HG02970 (cell line): ENCODE data around the gene TET3.
"Not testable (repeated sequence)": the region's sequence is repeated elsewhere in the genome, so short reads cannot be mapped to it uniquely, and the experiment has no call there.

ENCODE experiments used
- ATAC-seq: cut with Tn5 transposase; IDR thresholded peaks from one replicate; pipeline ENCODE4 v1.9.1; 2021; ENCODE audit warnings: mild to moderate bottlenecking, moderate library complexity, moderate number of reproducible peaks; ENCODE audit not compliant: unreplicated experiment, low FRiP score

Gene TET3

DNA sequence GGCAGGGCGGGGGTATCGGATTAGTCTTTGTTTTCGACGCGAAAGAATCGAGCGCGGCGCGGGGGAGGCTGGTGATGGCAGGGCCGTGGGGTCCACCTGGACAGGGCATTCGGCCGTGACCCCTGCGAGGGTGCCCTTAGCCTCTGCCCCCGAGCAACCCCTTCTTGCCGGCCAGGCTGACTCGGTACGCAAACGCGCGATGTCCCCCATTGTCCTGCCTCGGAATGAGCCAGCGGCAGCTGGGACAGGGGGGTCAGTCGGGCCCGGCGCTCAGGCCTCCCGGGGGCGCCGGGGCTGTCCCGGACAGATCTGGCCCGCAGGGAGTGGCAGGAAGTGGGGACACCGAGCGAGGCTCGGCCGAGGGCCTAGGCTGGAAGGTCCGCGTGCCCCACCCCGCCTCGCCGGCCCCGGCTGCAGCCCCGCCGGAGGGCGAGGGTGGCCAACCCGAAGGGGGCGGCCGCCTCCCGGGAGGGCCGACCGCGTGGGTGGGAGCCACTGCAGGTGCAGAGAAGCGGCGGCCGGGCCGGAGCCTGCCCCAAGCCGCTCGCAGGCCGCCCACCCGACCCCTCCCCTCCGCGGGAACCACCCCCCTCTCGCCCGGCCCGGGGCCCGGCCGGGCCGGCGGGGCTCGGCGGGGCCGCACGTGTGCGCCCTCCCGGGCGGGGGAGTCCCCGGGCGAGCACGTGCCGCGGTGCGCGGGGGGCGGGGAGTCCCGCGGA is at the start of gene TET3:
TSS of gene TET3 (plus strand) at position 708 of the 719 bp plus-strand sequence. CDS start 1,494 bp downstream, outside the sequence.
- no peak for ATAC-seq

DNA sequence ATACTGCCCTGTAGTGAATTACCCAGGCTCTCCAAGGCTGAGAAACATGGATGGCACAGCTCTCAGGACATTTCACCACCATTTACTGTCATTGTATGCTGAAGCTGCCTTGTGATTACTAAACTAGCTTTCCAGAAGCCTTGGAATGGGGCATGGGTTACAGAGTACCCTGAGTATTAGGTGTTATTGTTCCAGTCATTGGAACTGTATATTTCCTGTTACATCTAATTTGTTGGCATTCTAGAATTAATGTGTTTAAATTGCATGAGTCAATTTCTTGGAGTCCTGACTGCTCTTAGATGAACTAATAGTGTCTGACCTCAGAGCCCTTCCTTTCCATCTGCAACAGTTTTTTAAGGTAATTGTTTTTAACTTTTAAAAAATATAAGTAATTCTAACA is 49.1 kb upstream of the TET3 start:
- no peak for ATAC-seq

DNA sequence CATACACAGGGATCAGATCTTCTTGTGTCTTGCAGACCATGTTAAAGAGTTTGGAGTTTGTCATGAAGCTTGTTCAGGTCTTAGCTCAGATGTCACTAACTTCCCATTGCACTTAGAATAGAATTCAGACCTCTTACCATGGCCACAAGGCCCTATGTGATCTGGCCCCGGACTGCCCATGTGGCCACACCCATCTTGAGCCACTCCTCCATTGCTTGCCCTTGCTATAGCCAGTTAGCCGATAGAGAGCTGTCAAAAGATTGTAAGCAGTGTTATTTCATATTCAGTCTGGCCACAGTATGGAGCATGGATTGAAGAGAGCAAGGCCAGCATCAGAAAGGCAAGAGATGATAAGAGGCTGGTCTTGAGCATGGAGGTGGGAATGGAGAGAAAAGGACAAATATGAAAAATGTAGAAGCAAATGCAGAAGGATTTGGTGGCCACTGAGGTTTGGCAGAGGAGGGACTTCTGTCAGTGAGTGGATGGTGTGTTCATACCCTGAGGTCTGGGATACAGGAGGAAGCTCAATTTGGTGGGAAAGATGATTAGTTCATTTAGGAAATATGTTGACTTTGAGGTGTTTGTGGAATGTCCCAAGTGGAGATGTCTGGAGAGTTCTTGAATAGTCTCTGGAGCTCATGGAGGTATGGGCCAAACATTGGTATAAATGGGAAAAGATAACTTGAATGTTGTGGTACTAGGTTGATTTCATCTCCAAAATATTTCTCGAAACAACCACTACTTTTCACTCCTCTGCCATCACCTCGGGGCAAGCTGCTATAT is 47.4 kb upstream of the TET3 start:
- no peak for ATAC-seq

DNA sequence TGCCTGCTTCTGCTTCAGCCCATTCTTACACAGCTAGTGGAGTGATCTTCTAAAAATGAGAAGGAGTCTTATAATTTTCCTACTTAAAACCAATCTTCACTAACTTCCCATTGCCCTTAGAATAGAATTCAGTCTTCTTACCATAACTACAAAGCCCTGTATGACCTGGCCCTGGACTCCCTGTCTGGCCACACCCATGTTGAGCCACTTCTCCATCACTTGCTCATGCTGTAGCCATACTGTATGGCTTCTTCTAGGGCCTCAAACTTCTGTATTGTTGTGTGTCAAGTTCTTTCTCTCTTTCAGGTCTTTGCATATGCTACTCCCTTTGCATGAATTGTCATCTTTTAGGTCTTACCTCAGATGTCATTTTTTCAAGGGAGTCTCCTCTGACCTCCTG is 46.8 kb upstream of the TET3 start:
- no peak for ATAC-seq

DNA sequence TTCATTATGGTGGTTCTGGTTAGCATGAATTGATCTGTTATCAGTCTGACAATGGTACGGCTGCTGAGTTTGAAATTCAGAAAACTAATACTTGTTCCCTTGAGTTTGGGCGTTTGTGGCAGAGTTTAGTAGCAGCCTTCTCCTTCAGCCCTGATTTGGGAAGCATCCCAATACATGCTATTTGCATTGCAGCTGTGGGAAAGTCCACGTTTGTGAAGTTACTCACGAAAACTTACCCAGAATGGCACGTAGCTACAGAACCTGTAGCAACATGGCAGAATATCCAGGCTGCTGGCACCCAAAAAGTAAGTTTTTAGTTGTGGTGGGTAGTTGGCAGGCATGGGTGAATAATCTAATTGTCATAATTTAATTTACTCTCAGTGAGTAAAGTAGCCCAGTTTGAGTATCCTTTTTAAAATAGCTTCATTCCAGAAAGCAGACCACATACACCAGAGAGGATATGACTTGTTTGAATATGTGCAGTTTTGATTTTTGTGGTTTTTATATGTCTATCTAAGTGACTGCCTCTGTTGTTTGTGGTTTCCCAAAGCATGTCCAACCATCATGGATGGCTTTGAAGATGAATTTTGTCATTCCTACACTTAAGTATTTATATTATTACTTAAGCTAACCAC is 45.9 kb upstream of the TET3 start:
- ATAC-seq, result no peak

DNA sequence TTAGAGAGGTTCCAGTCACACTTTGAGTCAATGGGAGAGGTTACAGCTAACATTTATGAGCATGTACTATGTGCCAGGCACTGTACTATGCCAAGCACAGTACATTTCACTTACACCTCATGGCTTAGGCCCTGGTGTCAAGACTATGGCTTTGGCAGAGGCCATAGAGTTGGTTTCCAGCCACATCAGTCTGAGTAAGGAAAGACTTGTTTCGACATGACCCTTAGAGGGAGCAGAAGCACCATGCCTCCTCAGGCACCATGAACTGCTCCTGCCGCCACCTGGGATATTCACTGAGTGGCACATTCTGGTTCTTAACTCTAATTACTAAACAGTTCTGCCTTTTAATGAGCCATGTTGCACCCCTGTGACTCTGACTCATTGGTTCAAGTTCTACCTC is 45.3 kb upstream of the TET3 start:
- ATAC-seq, result no peak

DNA sequence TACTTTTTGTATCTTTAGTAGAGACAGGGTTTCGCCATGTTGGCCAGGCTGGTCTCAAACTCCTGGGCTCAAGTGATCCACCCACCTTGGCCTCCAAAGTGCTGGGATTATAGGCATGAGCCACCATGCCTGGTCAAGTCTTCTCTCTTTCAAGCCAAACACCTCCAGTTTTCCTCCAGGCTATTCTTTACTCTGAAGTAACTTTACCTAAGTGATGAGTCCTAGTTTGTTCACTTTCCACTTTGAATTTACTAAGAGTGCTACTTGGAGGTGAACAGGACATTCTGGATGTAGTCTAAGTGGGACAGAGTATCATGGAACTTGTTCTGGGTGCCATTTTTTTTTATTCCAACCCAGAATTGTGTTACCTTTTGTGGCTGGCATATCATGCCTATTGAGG is 44.6 kb upstream of the TET3 start:
- not testable (repeated sequence) for ATAC-seq

DNA sequence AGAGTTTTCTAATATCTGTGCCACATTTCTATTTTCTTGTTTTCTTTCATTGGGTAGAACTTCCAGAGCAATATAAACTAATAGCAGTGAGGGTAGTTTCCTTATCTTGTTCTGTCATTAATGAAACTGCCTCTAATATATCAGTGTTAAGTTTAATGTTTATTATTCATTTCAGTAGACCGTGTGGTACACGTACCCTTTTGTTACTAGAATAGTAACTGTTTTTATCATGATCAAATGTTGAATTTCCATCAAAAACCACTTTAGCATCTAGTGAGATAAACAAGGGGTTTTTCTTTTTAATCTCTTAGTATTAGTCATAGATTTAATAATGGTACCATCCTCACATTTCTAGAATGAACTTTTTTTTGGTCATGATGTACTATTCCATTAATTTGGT is 42.0 kb upstream of the TET3 start:
- no peak for ATAC-seq

DNA sequence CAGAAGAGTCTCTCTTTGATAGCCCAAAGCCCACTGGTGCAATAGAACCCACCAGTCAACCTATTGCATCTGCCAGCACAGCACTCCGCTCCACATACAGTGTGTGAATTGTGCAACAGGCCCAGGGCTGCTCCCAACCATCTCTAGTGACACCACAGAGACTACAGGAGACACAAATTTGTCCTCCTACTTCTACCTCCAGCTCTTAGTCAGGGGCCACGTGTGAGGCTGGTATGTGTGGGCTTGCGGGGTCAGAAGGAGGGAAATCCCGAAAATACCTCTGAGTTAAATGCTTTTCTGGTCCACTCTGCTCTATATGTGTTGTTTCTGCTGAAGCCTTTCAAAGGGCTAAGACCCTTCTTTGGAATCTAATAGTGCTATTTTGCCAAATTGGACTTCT is 40.0 kb upstream of the TET3 start:
- no peak for ATAC-seq

DNA sequence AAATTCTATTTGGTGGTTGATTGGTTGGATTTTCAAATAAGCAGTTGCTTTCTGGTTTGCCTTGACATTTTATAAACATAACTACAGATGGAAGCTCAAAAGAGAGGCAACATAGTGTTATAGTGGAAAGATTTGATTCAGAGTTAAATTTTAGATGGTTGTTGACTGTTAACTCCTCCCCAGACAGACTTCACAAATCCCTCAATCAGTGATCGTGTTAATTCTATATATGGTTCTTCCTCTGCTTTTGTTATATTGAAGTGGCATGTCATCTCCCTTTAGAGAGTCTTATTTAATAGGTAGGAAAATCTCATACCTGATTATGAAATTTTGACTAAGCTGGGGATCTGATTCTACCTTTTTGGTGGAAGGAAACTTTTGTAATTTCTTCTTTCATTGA is 38.5 kb upstream of the TET3 start:
- ATAC-seq, result no peak

DNA sequence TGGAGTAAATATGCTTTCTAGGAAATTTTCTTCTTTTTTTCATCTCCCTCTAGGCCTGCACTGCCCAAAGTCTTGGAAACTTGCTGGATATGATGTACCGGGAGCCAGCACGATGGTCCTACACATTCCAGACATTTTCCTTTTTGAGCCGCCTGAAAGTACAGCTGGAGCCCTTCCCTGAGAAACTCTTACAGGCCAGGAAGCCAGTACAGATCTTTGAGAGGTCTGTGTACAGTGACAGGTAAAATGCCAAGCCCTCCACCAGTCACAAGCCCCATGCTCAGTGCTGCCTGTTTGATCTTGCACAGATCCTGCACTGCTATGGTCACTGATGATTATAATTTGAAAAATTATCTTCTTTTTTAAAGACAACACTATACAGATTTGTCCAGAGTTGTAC is 38.0 kb upstream of the TET3 start:
- ATAC-seq, result no peak

DNA sequence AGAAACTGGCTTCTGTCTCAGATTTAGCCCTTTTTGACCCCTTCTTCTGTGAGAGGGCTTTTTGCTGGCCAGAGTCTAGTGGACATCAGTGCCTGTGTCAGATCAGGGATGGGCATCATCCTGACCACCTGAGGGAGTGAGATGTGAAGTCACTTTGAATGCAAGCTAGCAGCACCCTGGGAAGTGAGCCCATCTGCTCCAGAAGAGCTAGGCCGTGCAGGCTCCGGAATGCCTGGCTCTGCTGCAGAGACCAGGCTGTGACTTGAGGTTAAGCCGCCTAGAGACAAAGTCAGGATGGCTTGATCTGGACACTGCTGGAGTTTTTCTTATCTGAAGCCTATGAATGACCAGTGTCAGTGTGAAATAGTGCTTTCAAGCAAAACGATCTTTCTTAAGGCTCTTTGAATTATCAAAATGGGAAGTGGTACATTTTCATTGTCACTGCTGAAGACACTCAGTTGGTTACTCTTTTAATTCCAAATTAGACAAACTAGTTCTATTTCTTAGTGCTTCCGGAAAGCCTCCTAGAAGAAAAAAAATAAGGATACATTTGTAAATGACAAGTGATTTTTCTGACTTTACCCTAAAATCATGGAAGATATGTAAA is 37.2 kb upstream of the TET3 start:
- ATAC-seq, result no peak

DNA sequence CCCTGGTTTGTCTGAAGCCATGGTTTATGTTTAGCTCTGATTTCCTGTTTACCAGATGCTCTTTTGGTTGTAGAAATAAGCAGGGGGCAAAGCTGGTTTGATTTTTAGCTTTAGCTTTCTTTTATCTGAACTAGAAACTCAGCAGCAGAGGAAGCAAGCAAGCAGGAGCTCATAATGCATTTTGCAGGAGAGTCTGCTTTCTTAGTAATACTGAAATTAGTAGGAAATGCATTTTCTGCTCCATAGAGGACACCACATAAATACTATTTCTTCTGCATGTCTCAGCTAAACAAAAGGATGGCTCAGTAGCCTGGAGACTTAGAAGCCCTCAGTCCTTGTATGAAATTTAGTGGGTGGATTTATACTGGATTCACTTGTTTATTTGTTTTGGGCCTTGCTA is 34.9 kb upstream of the TET3 start:
- ATAC-seq, result no peak

DNA sequence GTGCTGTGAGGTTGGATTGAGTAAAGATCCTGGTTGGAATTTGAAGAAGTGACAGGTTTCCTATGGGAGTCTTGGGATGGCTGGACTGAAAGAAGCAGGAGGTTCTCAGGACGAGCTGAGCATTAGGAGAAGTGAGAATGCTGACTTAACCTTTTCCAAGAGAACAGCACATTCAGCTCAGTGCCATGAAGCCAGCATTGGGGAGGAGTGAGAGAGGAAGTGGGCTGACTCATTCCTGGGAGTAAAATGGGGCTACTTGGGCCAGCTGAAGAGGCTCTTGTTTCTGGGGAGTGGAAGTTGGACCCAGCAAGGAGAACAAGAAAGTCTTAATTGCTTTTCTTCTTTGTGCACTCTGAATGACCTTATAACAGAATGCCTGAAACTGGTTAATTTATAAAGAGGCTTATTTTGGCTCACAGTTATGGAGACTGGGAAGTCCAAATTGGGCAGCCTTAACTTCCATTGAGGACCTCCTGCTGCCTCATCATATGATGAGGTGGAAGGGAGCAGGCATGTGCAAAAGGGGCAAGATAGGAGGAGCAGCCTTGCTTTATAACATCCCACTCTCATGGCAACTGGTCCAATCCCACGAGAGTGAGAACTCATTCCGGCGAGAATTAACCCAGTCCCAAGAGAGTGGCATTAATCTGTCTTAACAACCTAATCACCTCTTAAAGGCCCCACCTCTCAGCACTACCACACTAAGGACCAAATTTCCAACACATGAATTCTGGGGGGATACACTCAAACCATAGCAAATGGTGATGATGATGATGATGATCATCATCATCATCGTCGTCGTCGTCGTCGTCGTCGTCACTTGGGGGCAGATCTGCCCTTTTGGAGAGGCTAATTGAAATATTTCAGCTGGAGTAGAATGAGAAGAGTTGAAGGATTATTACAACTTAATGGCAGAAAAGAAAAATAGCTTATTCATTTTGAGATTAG is 31.9 kb upstream of the TET3 start:
- no peak for ATAC-seq

DNA sequence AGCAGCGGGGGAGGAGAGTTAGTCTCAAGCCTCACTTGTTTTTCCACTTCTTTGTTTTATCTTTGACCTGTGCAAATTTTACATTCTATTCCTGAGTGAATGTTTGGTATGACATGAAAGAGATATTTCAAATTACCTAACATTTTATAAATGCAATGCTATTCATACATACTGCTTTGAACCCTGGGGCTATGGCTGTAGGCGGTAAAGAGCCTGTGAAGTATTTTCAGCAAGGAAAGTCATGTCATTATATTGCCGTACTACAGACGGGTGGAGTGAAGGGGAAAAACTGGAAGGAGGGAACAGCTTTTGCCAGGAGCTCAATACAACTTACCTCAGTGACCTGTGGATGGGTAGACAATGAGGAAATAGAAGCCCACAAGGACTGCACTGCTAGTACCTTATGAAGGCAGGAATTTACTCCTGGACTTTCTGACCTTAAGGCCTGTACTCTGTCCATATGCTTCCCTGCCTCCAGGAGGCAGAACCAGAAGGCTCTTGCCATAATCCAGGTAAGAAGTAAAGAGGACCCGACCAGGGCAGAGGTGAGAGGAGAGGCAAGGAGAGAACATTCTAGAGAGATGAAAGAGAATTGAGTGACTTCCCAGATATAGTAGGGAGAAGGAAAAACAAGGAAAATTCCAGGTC is 28.4 kb upstream of the TET3 start:
- ATAC-seq, result no peak

DNA sequence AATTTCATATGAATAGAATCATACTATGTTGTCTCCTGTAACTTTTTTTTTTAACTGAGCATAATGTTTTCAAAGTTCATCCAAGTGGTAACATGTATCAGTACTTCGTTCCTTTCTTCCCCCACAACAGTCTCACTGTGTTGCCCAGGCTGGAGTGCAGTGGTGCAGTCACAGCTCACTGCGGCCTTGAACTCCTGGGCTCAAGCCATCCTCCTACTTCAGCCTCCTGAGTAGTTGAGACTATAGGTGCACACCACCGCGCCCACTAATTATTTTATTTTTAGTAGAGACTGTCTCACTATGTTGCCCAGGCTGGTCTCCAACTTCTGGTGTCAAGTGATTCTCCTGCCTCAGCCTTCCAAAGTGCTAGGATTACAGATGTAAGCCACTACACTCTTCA is 23.4 kb upstream of the TET3 start:
- no peak for ATAC-seq

DNA sequence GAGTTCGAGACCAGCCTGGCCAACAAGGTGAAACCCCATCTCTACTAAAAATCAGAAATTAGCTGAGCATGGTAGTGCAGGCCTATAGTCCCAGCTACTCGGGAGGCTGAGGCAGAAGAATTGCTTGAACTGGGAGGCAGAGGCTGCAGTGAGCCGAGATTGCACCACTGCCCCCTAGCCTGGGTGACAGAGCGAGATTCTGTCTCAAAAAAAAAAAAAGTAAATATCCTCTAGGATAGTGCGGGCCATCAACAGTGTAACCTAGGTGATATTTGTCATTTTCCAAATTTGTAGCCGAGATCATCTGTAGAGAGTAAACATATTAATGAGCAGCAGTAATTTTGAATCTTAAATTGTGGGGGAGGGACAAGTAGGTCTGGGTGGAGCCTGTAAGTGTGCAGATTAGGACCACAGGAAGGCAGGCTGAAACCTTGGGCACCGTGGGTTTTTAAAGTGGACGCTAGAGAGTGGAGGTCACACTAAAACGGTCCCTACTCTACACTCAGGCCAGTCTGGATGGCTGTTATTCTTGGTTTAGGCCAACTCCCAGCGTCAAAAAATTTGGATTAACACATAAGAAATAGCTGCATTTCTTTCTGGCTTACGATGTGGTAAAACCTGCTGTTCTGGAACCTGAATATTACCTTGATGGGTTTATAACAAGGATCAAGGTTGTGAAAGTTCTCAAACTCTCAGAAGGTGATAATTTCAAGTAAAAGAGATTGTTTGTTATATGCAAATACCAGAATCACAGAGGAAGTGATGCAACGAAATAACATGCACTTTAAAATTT is 22.7 kb upstream of the TET3 start:
- ATAC-seq, result no peak

DNA sequence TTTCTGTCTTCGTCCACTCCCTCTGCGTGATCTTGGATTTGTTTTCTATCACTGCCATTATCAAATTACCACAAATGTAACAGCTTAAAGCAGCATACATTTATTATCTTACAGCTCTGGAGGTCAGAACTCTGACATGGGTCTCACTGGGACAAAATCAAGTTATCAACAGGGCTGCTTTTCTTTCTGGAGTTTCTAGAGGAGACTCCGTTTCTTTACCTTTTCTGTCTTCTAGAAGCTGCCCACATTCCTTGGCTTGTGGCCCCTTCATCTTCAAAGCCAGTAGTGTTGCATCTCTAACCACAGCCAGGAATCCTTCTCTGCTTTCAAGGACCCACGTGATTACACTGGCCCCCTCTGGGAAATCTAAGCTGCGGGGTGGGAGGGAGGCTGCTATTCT is 21.9 kb upstream of the TET3 start:
- ATAC-seq, result no peak
